CD1c-positive myeloid dendritic cell (primary cell): ENCODE measurements around the gene NCK1.
"Not testable (repeated sequence)": the region's sequence is repeated elsewhere in the genome, so short reads cannot be mapped to it uniquely, and the experiment has no call there.

Experiments used
- DNase-seq: peaks from one replicate; pipeline ENCODE4 v3.0.0-alpha.2; 2016; ENCODE audit errors: extremely low spot score

The NCK1 gene

DNA sequence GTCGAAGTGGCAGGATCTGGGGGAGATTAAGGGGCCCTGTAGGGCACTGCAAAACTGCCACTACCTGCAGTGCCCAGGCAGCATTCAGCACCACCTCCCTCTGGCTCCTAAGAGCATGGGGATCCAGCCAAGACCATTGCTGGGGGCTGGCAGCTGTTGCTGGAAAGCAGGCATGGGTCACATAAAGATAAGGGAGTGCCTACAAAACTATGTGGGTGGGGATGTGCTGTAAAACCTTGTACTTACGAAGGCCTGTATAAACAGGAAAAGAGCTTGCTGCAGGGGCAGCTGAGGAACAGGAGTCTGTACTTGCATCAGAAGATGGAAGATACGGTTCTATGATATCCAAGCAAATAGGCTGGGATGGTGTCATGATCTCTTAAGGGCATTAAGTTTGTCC is 122.8 kb downstream of the NCK1 start:
- DNase-seq: no peak

DNA sequence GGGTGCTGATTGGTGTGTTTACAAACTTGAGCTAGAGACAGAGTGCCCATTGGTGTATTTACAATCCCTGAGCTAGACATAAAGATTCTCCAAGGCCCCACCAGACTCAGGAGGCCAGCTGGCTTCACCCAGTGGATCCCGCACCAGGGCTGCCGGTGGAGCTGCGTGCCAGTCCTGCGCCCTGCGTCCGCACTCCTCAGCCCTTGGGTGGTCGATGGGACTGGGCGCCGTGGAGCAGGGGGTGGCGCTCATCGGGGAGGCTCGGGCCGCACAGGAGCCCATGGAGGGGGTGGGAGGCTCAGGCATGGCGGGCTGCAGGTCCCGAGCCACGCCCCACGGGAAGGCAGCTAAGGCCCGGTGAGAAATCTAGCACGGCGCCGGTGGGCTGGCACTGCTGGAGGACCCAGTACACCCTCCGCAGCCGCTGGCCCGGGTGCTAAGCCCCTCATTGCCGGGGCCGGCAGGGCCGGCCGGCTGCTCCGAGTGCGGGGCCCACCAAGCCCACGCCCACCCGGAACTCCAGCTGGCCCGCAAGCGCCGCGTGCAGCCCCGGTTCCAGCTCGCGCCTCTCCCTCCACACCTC is 125.5 kb downstream of the NCK1 start:
- not testable (repeated sequence) for DNase-seq

DNA sequence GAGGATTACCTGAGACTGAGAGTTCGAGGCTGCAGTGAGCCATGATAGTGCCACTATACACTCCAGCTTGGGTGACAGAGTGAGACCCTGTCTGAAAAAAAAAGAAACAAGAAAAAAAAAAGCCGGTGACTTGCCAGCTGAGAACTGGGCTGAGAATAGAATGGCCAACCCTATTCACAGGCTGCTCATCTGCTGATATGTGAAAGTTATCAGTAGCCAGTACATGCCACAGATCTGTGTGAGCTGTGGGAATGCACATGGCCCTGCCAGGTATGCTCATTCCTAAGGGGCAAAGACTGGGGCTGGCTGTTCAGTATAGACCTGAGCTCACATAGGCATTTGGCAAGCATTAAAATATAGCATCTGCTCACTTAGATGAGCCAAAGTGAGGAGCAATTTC is 126.6 kb downstream of the NCK1 start:
- no peak for DNase-seq

DNA sequence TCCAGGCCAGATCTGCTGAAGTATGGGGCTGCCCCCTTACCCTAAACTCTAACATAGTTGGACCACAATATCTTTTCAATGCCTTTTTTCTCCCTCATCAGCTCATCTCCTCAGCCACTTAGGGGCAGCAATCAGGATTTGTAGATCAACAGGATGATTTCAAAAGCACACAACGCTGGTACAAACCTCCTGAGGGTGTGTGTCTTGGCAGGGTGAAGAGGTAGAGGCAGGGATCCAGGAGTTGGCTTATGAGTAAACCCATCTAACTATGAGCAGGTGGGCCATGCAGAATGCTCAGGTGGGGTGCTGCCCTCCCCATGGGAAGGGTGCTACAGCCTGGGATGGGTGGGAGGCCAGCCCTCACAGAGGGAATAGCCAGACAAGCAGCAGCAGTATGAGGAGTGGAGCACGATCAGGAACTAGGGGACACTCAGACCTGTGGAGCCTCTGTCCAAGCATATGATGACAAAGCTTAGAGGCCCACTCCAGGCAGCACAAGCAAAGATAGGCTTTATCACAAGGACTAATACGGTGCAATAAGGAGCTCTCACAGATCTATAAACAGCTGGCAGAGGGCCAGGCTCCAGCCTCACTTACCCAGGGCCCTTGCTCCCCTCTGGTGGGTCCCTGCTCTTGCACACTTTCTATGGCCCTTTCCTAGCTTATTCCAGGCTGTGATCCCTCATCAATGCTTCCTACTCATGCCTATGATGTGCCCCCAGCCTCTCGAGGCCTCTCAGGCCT is 127.9 kb downstream of the NCK1 start:
- DNase-seq: no peak

DNA sequence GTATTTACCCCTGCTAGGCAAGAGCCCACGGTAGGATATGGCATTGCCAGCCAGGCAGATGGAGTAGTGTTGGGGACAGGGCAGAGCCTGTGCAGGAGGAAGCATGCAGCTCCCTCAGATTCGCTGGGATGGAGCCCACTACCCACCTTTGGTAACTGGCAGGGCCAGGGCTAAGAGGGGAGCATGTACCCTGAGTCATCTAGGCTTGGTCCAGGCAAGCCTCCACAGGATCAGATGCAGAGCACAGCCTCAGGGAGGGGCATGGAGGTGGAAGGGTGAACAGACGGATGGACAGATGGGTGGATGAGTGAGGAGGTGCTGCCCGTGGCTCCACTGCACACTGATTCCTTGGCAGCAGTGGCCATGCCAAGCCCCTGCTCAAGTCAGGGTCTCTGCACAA is 128.8 kb downstream of the NCK1 start:
- DNase-seq: no peak

DNA sequence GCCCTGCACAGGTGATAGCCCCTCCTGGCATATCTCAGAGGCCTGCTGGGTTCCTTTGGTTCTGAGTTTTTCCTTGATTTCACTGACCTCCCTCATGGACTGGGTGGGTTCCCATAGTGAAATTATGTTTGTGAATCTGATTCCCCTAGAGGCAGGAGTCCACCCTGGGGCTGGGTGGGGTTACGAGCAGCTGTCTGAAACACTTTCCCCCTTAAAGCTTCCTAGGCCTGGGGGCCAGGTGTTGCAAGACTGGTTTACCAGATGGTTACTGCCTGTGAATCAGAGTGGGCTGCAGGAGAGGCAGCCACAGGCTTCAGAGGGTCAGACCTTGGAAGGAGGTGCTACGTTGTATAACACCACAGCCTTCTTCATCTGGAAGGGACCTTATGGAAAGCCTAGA is 130.1 kb downstream of the NCK1 start:
- no peak for DNase-seq

DNA sequence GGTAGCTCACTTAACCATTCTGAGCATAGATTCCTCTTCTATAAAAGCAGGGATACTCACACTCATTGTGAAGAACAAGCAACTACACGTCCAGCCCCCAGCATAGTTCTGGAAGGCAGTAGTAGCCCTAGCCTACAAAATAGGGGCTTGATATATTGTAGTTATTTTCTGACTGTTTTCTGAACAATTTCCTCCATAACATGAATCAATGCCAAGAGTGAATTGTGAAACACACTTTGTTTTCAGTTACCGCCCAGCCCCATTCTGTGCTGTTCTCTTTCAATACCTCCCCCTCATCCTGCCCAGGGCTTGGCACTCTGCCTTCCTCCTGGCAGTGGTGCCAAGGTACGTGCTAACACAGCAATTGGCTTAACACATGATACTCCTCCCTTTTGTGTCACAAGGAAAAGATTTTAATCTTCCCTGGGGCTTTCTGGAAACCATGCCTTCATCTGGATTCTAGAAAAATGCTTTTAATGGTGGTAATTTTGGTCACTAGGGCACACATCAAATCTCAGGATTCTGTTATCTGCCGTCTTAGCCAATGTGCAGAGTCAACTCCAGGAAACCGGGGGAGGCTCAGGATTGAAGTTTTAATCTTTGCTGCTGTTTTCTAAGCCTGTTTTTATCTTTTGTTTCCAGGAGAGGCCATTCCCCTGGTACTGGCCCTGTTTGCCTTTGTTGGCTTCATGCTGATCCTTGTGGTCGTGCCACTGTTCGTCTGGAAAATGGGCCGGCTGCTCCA is 132.9 kb downstream of the NCK1 start:
- no peak for DNase-seq

DNA sequence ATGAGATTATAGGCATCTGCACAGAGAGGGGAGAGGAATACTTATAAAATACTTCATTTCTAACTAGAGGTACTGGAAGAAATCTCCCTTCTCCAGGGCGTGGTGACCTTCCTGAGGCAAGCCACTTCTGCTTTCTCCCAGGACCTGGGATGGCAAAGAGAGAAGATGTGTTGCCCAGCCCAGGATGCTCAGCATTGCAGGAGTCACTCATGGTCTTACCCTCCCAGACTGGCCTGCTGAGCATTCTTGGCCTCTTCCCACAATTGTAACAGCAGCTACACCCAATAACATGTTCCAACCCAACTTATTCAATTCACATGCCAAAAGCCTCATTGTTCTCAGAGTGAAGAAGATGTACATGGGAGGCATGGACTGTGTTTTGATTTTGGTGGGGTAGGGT is 133.6 kb downstream of the NCK1 start:
- peak; percentile 8 for DNase-seq
